Sigmoid colon (tissue), 3 donors: ENCODE results near the gene PDCD4.

Experiments used
- CTCF ChIP-seq, 4 experiments: fragments of 450-650 bp in 3 of 4; fragments of 200-600 bp in 1 of 4; IDR thresholded peaks; one replicate each; pipeline ENCODE4 v1.5.1; 2016 to 2019; ENCODE audit warnings: antibody characterized with exemption in 4 of 4, mild to moderate bottlenecking in 3 of 4, moderate library complexity in 2 of 4
- POLR2A ChIP-seq, 2 donors: fragments of 450-650 bp; IDR thresholded peaks; one replicate each; pipeline ENCODE4 v1.6.1; 2016; ENCODE audit warnings: antibody characterized with exemption in 2 of 2, mild to moderate bottlenecking in 2 of 2, moderate library complexity in 2 of 2

- TF ChIP-seq CTCF (IDR thresholded peaks at IDR 0.05) (no peak), POLR2A (IDR thresholded peaks at IDR 0.05) (no peak)
Observed at GRCh38 chr10:110867807-110868465, 3.8 kb upstream of the PDCD4 start.
